Activated CD8-positive, alpha-beta memory T cell treated with anti-CD3 and anti-CD28 coated beads, Interleukin-2, amount 50 U/mL, for 1 hour (primary cell): ENCODE data around the gene NT5M.
A peak's percentile ranks its signal among the peaks of the same experiment; 100 is the strongest.
"Not testable (repeated sequence)": the region's sequence is repeated elsewhere in the genome, so short reads cannot be mapped to it uniquely, and the experiment has no call there.

Source experiments
- DNase-seq: peaks from one replicate; pipeline ENCODE4 v3.0.0-alpha.2; 2020; ENCODE audit errors: extremely low read depth

The NT5M gene

DNA sequence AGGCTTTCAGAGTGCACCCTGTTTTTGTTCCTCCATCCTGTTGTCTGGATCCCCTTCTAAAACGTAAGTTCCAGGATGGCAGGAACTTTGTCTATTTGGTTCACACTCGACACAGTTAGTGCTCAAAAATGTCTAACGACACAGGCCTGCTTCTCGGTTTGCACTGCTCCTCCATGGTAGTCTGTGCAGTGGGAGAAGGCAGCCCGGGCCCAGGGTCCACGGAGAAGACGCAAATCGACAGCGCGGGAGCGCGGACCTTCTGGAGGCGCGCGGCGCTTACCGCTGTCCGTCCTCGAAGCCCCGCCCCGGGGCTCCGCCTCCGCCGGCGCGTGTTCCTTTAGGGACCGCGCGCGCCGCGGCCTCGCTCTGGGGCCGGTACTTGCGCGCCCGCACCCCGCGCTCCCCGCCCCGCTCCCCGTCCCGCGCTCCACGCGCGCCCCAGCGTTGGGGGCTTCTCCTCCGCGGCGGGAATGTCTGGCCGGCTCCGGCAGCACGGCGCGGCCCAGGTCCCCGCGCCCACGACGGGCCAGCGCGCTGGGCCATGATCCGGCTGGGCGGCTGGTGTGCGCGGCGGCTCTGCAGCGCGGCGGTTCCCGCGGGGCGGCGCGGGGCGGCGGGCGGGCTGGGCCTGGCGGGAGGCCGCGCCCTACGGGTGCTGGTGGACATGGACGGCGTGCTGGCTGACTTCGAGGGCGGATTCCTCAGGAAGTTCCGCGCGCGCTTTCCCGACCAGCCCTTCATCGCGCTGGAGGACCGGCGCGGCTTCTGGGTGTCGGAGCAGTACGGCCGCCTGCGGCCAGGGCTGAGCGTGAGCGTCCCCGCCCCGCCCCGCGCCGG, at the start of gene NT5M:
Gene NT5M, plus strand, starts transcription at position 364 of the 837 bp plus-strand sequence. Its CDS starts 178 bp downstream, at position 542.
- no peak for DNase-seq

DNA sequence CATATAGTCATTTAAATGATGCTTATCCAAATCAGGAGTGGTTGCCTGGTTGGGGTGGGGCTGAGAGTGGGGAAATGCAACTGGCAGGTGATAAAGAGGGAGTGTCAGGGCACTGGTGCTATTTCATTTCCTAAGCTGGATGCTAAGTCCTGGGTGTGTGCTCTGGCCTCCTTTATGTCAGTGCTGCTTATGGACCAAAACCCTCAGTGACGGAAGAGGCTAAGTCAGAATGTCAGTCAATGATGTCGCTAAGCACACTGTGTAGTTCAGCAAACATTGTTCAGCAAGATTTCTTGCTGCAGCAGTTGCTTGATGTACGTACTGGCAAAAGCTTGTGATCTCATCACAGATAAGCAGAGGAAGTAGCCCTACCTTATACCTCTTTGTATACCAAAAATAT, 49.8 kb upstream of the NT5M start:
- DNase-seq: no peak

DNA sequence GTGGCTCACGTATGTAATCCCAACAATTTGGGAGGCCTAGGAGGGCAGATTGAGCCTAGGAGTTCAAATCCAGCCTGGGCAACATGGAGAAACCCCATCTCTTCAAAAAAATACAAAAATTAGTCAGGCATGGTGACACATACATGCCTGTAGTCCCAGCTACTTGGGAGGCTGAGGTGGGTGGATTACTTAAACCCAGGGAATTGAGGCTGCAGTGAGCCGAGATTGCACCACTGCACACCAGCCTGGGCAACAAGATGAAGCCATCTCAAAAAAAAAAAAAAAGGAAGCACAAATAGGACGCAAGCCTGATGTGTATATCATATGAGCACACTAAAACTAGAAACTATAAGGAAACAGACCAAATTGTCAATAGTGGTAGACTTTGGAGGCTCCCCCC, 49.1 kb upstream of the NT5M start:
- no peak for DNase-seq

DNA sequence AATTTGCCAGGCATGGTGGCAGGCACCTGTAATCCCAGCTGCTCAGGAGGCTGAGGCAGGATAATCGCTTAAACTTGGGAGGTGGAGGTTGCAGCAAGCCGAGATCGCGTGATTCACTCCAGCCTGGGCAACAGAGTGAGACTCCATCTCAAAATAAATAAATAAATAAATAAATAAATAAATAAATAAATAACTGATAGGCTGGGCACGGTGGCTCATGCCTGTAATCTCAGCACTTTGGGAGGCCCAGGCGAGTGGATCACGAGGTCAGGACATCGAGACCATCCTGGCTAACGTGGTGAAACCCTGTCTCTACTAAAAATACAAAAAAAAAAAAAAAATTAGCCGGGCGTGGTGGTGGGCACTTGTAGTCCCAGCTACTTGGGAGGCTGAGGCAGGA, 47.5 kb upstream of the NT5M start:
- not testable (repeated sequence) for DNase-seq

DNA sequence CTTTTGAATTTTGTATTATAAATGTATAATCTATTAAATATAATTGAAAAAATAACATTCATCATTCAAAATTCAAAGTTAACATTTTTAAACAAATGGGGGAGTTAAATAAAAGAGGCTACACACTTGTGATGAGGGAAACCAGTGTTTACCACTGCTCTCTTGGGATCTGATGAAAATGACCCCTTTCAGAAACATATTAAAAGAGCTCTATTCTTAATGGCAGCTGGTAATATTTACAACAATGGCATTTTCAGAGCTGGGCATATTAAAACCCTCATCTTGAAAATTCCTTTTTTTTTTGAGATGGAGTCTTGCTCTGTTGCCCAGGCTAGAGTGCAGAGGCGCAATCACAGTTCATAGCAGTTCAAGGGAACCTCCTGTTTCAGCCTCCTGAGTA, 46.9 kb upstream of the NT5M start:
- no peak for DNase-seq

DNA sequence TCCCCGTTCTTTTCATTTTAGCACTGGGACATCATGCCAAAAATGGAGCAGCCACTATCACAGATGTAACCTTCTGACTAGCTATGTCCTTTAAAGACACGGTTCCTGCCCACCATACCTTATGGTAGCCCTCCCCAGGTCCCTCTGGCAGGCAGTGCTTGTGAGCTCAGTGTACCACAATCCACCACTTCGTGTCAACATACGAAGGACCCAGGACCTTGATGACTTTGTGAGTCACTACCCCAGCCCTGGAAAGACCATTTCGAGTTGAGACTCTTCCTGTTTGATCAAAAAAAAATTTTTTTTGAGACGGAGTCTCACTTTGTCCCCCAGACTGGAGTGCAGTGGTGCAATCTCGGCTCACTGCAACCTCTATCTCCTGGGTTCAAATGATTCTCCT, 45.2 kb upstream of the NT5M start:
- DNase-seq: no peak

DNA sequence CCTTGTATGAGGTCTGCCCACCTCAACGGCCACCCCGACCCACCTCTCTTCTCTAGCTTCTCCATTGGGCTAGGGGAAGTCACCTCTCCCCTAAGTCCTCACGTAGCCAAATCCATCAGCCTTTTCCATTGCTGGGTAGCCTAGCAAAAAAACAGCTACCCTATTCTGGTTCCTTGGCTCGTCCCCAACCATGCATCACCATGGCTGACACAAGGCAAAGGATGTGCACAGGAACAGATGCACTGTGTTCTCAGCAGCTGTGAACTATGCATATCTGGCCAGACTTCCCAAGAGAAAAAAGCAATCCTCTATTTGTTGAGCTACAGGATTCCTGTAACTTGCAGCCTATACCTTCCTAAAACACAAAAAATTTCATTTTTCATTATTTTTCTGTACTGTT, 44.2 kb upstream of the NT5M start:
- no peak for DNase-seq

DNA sequence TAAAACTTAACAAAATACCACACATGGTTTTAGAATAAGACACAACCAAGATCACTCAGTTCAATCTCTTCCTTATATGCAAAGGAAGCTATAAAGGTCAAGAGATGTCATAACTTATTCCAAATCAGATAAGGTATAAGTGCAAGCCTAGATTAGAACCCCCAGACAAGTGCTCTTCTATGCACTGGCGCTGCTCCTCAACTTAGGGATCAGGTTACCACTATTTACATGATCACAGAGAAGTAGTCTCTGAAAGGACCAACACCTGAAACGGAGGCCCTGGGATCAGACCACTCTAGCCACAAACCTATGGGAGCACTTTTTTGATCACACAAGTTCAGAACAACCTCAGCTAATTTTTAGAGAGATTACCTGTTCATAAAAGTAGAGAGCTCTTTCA, 38.7 kb upstream of the NT5M start:
- DNase-seq: no peak

DNA sequence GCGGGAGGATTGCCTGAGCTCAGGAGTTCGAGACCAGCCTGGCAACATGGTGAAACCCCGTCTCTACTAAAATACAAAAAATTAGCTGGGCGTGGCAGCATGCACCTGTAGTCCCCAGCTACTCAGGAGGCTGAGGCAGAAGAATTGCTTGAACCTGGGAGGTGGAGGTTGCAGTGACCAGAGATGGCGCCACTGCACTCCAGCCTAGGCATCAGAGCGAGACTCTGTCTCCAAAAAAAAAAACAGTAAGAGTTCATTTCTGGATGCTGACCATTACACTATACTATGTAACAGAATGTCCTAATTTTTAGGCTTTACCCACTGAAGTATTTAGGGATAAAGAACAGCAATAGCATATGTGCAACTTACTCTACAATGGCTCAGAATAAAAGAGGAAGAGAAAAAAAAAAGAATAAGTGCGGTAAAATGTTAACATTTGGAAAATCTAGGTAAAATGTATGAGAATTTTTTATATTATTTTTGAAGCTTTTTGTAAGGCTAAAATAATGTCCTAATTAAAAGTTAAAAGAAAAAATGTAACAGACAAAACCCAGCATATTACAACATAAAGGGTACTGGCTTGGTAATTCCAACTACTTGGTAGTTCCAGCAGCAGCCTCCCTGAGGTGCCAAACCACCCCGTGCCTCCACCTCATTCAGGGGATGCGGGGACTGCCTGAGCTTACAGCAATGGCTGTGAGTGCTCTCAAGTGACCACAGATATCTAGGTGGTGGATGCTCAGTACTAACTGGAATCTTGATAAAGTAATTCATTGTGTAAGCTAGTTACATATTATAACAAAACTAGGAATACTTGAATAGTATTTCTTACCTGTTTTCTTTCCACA, 33.0 kb upstream of the NT5M start:
- no peak for DNase-seq

DNA sequence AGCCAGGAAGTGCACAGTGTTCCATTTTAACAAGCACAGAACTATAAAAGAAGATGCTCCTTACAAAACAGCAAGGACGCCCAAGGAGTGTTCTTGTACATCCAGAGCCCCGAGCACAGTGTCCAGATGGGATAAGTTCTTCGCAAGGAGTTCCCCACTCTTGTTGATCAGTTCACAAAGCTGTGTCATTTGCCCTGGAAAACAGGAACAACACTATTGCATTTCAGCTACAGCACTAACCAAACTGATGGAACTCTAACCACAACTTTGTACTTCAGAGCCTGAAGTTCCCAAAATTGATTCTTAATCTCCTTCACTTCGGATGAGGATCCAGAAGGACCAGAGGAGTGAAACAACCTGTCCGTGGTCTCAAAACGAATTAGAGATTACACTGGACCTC, 27.2 kb upstream of the NT5M start:
- DNase-seq: no peak

DNA sequence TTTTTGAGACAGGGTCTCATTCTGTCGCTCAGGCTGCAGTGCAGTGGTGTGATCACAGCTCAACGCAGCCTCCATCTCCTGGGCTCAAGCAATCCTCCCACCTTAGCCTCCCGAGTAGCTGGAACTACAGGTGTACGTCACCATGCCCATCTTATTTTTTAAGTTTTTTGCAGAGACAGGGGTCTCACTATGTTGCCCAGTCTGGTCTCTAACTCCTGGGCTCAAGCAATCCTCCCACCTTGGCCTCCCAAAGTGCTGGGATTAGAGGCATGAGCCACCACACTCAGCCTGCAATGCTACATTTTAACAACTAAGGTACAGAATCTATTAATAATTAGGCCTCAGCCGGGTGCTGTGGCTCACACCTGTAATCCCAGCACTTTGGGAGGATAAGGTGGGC, 25.7 kb upstream of the NT5M start:
- not testable (repeated sequence) for DNase-seq

DNA sequence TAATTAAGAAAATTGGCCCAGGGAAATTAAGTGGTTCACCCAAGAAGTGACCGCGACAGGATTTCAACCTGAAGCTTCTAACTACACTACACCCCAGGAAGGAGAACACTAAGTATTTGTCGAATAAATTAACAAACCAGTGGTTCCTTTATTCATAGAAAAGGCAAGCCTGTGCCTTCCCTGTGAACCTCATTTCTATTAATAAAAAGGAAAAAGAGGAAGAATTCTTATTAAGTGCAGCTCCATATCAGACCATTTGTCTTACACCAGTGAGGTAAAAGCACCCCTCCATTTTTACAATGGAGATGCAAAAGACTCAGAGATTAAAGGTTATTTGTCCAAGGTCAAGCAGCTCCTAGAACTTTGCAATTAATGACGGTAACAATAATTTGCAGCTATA, 23.9 kb upstream of the NT5M start:
- no peak for DNase-seq

DNA sequence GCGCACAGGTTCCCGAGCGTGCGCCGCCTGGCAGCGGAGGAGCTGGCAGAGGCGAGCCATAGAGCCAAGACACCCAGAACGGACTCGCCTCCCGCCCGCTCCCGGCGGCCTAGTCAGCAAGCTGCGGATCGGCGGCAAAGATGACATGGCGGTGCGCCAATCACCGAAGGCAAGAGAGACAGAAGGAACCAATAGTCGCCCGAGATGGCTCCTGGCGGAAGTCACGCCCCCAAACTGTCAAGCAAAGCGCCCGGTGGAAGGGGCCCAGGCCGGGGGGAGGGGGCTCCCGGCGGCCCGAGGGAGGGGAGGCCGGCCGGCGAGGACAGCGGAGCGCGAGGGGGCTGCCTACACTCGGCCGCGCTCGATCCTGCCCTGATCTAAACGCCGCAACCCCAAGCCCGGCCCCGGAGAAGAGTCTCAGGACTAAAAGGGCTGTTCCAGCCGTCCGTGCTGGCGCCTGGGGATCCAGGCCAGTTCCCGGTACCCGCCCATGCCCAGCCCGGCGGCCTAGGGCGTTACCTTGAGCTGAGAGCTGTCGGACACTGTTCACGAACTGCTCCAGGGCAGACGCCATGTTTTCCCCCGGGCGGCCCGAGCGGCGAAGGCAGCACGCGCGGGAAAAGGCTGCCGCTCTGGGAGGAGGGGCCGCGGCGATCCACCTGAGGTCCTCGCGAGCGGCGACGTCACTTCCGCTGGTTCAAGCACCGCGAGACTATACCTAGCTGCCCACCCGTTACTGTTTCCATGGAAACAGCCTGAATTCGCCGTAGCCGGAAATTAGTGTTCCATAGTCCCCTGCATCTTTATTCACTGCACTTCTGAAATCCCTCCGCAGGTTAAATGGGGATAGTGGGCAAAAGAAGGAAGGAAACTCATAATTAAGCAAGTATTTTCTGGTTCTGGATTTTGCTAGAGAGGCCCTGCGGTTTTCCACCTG, 22.3 kb upstream of the NT5M start, which contains the start of gene COPS3:
Gene COPS3, minus strand, starts transcription at position 634 of the 937 bp plus-strand sequence. Its CDS starts 60 bp downstream, at position 574.
- peak; percentile 91 for DNase-seq

DNA sequence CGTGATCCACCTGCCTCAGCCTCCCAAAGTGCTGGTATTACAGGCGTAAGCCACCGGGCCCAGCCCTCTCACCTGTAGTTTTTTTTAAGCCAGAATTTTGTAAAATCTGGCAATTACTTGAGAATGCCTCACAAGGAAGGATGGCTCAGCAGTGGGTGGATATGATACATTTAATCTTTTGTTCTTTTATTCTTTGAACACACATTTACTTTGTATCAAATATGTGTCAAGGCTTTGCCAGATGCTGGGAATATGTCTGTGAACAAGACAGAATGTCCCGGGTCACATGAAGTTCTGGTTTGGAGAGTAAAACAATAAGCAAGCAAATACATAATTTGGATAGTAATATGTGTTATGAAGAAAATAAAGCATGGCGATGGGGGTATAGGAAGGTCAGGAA, 17.2 kb upstream of the NT5M start:
- no peak for DNase-seq

DNA sequence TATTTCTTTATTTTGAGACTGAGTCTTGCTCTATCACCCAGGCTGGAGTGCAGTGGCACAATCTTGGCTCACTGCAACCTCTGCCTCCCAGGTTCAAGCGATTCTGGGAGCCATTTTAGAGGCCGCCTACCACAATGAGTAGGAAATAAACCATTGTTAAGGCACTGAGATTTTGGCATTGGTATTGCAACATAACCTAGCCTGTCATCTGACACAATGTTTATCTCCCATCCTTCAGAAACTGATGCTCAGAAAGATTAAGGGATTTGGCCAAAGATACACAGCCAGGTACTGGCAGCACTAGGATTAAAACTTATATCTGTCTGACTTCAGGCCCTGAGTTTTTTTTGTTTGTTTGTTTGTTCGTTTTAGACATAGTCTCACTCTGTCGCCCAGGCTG, 14.1 kb upstream of the NT5M start:
- DNase-seq: no peak

DNA sequence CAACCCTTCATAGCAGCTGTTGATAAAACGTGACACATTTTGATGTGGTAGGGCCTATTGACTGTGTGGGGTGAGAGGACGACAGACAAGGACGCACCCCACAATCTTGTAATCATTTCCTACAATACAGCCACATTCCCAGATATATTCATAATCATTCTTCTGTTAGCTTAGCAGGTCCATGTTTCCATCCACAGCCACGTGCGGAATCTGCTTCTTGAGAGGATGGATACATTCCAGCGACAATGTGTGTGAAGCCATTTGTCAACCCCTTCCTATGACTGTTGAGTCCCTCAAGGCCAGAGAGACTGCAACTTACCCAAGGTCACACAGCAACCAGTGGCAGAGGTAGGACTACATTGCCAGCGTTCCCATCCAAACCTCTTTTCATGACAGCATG, 13.5 kb upstream of the NT5M start:
- DNase-seq: no peak

DNA sequence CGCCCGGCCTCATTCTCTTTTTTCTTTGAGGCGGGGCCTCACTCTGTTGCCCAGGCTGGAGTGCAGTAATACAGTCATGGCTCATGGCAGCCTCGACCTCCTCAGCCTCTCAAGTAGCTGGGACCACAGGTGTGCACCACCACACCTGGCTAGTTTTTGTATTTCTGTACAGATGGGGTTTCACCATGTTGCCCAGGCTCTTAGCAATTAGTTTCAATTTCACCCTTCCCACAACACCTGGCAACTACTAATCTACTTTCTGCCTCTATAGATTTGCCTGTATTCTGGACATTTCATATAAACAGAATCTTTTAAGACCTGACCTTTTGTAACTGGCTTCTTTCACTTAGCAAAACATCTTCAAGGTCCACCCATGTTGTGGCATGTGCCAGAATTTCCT, 8.0 kb upstream of the NT5M start:
- no peak for DNase-seq

DNA sequence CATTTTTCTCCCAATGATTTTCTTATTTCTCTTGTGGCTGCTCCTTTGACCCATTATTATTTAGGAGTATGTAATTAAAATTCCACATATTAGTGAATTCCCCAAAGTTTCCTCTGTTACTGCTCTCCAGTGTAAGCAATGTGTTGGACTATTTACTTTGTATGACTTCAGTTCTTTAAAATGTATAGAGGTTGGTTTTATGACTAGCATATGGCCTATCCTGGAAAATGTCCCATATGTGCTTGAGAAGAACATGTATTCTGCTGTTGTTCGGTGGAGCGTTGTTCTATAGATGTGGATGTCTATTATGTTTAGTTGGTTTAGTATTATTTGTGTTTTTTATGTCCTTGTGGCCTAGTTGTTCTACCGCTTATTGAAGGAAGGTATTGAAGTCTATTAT, 6.0 kb upstream of the NT5M start:
- DNase-seq: no peak

DNA sequence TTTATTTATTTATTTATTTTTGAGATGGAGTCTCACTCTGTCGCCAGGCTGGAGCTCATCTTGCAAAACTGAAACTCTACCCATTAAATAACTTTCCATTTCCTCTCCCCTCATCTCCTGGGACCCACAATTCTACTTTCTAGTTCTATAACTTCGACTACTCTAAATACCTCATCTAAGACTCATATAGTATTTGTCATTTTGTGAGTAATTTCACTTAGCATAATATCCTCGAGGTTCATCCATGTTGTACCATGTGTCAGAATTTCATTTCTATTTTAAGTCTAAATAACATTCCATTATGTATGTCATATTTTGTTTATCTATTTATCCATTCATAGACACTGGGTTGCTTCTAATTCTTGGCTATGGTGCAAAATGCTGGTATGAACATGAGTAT, 5.1 kb upstream of the NT5M start:
- DNase-seq: no peak

DNA sequence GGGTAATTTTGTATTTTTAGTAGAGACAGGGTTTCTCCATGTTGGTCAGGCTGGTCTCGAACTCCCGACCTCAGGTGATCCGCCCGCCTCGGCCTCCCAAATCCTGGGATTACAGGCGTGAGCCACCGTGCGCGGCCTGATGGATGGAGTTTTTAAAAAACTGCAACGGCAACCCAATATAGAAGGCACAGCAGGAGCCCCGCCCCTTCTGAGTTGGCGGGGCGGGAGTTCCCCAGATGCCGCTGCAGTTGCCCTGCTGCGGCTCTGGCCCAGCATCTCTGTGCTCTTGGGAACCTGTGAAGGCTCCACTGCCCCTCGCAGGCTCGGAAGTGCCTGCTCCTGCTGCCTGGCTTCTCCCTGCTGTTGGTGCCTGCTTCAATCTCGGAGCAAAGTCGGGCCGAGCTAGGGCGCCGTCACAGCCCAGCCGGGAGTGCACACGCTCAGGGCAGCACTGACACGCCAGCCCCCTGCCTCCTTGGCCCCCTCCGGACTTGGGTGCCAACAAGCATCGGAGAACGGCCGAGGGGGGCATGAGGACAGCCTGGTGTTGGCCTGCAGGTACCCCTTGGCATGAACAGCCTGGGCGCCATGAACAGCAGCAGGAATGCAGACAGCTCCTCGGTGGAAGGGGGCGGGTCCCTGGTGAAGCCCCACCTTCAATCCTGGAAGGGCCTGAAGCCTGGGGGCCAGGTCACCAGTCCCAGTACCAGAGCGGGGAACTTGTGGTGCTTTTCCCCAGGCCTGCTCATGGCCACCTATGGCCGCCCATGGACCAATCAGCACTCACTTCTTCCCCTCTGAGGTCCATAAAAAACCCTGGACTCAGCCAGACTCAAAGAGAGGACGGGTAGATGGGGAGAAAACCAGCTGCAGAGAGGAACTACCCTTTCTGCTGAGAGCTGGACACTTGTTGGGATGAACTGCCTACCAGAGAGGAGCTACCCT, 2.3 kb upstream of the NT5M start:
- no peak for DNase-seq

DNA sequence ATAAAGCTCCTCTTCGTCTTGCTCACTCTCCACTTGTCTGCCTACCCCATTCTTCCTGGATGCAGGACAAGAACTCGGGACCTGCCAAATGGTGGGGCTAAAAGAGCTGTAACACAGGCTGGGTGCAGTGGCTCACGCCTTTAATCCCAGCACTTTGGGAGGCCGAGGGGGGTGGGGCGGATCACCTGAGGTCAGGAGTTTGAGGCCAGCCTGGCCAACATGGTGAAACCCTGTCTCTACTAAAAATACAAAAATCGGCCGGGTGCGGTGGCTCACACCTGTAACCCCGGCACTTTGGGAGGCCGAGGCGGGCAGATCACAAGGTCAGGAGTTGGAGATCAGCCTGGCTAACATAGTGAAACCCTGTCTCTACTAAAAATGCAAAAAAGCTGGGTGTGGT, 1.5 kb upstream of the NT5M start:
- not testable (repeated sequence) for DNase-seq
